MCF 10A (cell line): ENCODE data around the gene MMAA. TPM values are rescaled to one million over a fixed set of nuclear protein-coding genes. Genes with fewer than 3 reads are reported as not detected.

Experiments used
- BruUV-seq: library from RNA; stranded (reverse); fragments of 400-500 nt; replicated peaks from 2 replicates; lab custom pipeline; 2021; lab: Mats Ljungman, UMichigan
- CTCF ChIA-PET: fragments of 300-600 bp; sonication (Branson Sonifier 250); formaldehyde crosslinking; extraction: SDS; loops from one replicate; lab custom pipeline; 2021; ENCODE audit warnings: antibody characterized with exemption, inconsistent platforms; lab: Yijun Ruan, JAX
- POLR2A ChIA-PET: fragments of 300-600, 350-650 bp; sonication (Branson Sonifier 250); formaldehyde crosslinking; extraction: SDS; loops from one replicate; lab custom pipeline; 2020; ENCODE audit warnings: antibody characterized with exemption, inconsistent platforms; lab: Yijun Ruan, JAX
- DNase-seq: peaks from one replicate; pipeline ENCODE4 v3.0.0-alpha.2; 2018; ENCODE audit not compliant: unreplicated experiment
- H3K27ac Mint-ChIP-seq: one replicate; pipeline ENCODE4 v1.8.0; 2022; ENCODE audit warnings: mild to moderate bottlenecking, low read depth, mixed read lengths; ENCODE audit not compliant: unreplicated experiment
- H3K27me3 Mint-ChIP-seq: one replicate; pipeline ENCODE4 v1.8.0; 2022; ENCODE audit warnings: mixed read lengths; ENCODE audit not compliant: insufficient read depth, unreplicated experiment
- H3K36me3 Mint-ChIP-seq: one replicate; pipeline ENCODE4 v1.8.0; 2022; ENCODE audit warnings: mild to moderate bottlenecking, moderate library complexity, mixed read lengths; ENCODE audit not compliant: insufficient read depth, unreplicated experiment
- H3K4me1 Mint-ChIP-seq: one replicate; pipeline ENCODE4 v1.8.0; 2022; ENCODE audit warnings: mixed read lengths; ENCODE audit not compliant: insufficient read depth, unreplicated experiment
- H3K4me3 Mint-ChIP-seq: one replicate; pipeline ENCODE4 v1.8.0; 2022; ENCODE audit warnings: mild to moderate bottlenecking, moderate library complexity, mixed read lengths; ENCODE audit not compliant: unreplicated experiment
- H3K9me3 Mint-ChIP-seq: one replicate; pipeline ENCODE4 v1.8.0; 2022; ENCODE audit warnings: mixed read lengths; ENCODE audit not compliant: unreplicated experiment
- intact Hi-C: fragments of 100-400 bp; cut with micrococcal nuclease; formaldehyde crosslinking; loops from 2 replicates; pipeline ENCODE4 v1.14.1; 2022
- total RNA-seq: library from RNA; stranded (reverse); gene quantifications from 2 replicates; pipeline ENCODE4 v1.2.3, GENCODE V29; 2022
- TF ChIP-seq, protein P1 (sequence below): fragments of 200-600 bp; IDR thresholded peaks from one replicate; pipeline ENCODE4 v1.8.0; 2022; ENCODE audit warnings: antibody characterized with exemption, mild to moderate bottlenecking; ENCODE audit not compliant: unreplicated experiment

The MMAA gene
- total RNA-seq, 1 experiment from 2014 or later: 9.7 TPM

DNA sequence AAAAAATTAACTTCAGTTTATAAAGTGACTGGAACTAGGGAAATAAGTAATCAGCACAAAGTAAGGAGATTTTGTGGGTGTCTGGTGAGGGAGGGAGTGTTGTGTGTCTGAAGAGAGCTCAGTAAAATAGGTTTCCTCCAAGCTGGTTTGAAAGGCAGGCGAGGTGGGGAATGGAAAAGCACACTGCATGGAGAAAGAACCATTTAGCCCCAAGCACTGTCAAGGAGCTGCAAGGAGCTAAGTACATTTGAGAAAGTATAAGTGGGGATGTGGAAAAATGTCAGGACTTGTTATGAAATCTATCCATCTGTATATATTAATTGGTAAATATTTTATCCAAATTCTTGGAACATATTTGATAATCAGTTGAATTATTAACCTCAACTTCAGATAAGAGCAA lies 61.7 kb downstream of the MMAA start:
- no peak for DNase-seq
- TF ChIP-seq, protein P1, sequence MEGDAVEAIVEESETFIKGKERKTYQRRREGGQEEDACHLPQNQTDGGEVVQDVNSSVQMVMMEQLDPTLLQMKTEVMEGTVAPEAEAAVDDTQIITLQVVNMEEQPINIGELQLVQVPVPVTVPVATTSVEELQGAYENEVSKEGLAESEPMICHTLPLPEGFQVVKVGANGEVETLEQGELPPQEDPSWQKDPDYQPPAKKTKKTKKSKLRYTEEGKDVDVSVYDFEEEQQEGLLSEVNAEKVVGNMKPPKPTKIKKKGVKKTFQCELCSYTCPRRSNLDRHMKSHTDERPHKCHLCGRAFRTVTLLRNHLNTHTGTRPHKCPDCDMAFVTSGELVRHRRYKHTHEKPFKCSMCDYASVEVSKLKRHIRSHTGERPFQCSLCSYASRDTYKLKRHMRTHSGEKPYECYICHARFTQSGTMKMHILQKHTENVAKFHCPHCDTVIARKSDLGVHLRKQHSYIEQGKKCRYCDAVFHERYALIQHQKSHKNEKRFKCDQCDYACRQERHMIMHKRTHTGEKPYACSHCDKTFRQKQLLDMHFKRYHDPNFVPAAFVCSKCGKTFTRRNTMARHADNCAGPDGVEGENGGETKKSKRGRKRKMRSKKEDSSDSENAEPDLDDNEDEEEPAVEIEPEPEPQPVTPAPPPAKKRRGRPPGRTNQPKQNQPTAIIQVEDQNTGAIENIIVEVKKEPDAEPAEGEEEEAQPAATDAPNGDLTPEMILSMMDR: no peak
- Mint-ChIP-seq H3K36me3 (no peaks in the 10 kb centered on the region), H3K9me3 (no peaks in the 10 kb centered on the region), H3K4me1 (peaks cover 11% of the 10 kb centered on the region), H3K4me3 (no peak overlapping the region), H3K27me3 (no peaks in the 10 kb centered on the region), H3K27ac (no peak overlapping the region)
- ChIA-PET POLR2A (interaction anchor here (0.7 to 2.0 kb wide), 2 partner anchors 18 to 53 kb away, joined by 3 to 7 read pairs; no protein-coding TSS in a partner anchor), CTCF (interaction anchor here (0.6 kb wide), 2 partner anchors 15 to 29 kb away, joined by 3 read pairs; no protein-coding TSS in a partner anchor)
- BruUV-seq: no TSS peak
- intact Hi-C loops: no loop called here

DNA sequence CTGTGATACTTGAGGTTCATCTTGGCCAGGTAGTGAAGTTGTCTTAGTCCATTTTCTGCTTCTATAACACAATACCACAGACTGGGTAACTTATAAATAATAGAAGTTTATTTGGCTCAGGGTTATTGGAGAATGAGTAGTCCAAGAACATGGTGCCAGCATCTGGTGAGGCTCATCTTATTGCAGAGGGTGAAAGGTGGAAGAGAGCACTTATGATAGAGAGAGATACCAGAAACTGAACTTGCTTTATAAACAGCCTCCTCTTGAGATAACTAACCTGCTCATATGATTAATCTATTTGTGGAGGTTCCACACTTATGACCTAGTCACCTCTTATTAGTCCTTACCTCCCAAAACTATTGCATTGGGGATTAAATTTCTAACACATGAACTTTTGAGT lies 62.3 kb downstream of the MMAA start:
- intact Hi-C loops: no loop called here
- no peak overlapping the region for H3K4me3 Mint-ChIP-seq

DNA sequence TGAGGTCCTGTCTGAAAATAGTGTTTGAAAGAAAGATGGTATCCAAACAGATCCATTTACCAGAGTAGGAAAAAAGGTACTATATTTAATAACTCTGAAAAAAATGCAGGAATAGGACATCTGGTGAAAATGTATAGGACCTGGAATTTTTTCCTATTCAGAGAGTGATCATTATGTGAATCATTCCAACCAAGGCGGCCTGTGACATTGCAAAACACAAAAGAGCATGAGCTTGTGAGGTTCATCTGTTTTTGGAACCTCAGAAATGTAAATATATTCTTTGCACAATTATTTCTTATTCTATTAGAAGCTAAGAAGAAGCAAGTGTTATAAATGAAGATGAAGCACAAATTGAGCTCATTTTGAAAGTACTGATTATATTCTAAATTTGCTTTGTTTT lies 62.8 kb downstream of the MMAA start:
- Mint-ChIP-seq H3K27me3 (no peaks in the 10 kb centered on the region), H3K9me3 (no peaks in the 10 kb centered on the region), H3K36me3 (no peaks in the 10 kb centered on the region), H3K4me3 (no peak overlapping the region), H3K27ac (peak overlapping the region; percentile 49), H3K4me1 (peaks cover 11% of the 10 kb centered on the region)
- intact Hi-C loops: no loop called here
- ChIA-PET CTCF (no interaction called here), POLR2A (no interaction called here)
- DNase-seq: peak; percentile 6
- TF ChIP-seq, protein P1: no peak
- BruUV-seq: no TSS peak

More for the DNA sequence above, 62.3 kb downstream of the MMAA start:
- no peaks in the 10 kb centered on the region for H3K36me3 Mint-ChIP-seq
- BruUV-seq: no TSS peak
- DNase-seq: no peak
- no peaks in the 10 kb centered on the region for H3K9me3 Mint-ChIP-seq
- ChIA-PET CTCF (no interaction called here), POLR2A (interaction anchor here (2.0 kb wide), 1 partner anchor 53 kb away, joined by 7 read pairs; no protein-coding TSS in a partner anchor)
- H3K4me1 Mint-ChIP-seq: peaks cover 11% of the 10 kb centered on the region
- peak overlapping the region; percentile 49 for H3K27ac Mint-ChIP-seq
- no peaks in the 10 kb centered on the region for H3K27me3 Mint-ChIP-seq
- TF ChIP-seq, protein P1: no peak

DNA sequence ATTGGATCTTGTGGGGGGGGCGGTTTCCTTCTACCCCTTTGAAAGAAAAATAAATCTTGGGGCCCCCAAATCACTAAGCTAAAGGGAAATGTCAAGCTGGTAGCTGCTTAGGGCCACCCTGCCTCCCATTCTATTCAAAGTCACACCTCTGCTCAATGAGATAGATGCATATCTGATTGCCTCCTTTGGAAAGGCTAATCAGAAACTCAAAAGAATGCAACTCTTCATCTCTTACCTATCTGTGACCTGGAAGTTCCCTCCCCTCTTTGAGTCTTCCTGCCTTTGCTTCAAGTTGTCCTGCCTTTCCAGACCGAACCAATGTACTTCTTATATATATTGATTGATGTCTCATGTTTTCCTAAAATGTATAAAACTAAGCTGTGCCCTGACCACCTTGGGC lies 67.8 kb downstream of the MMAA start:
- intact Hi-C loops: no loop called here
- Mint-ChIP-seq H3K27me3 (no peaks in the 10 kb centered on the region), H3K27ac (no peak overlapping the region), H3K4me3 (no peak overlapping the region), H3K4me1 (no peaks in the 10 kb centered on the region), H3K9me3 (no peaks in the 10 kb centered on the region), H3K36me3 (no peaks in the 10 kb centered on the region)
- no peak for DNase-seq
- POLR2A ChIA-PET: no interaction called here
- no TSS peak for BruUV-seq
- TF ChIP-seq, protein P1: no peak
- CTCF ChIA-PET: no interaction called here
